ENCODE data around the gene EXOSC1. TPM values are rescaled to one million over a fixed set of nuclear protein-coding genes. Genes with fewer than 3 reads are reported as not detected.

The EXOSC1 gene
- total and polyA plus RNA-seq, 2 of the 13 experiments (the other 11 are each of a cell fraction or from before 2014, with no cell fraction given), result 36.3 to 39.9 TPM

GRCh38 chr10:97445722-97446639, at the start of gene EXOSC1, which contains the start of gene ZDHHC16 (continued):
- TF ChIP-seq SAP130 (CRISPR knock-in tag; IDR thresholded peaks at IDR 0.05; ENCODE audit: low read depth), result peak; percentile 88
- no peak for TF ChIP-seq XRCC5 (optimal IDR thresholded peaks at IDR 0.05; ENCODE audit: low read length)
- no peak for TF ChIP-seq ZKSCAN5 (CRISPR knock-in tag; IDR thresholded peaks at IDR 0.05)
- peak; percentile 5; the same call in 1 of the 2 replicates for TF ChIP-seq RFX5 (IDR thresholded peaks at IDR 0.05; ENCODE audit: low read depth, low read length)
- TF ChIP-seq SMAD3 (CRISPR knock-in tag; IDR thresholded peaks at IDR 0.05), result no peak
- 0 out of 2 replicates have a peak, but pooled peaks have one; percentile 42 for TF ChIP-seq GTF3A (CRISPR knock-in tag; conservative IDR thresholded peaks at IDR 0.05)
- peak; percentile 42; the same call in 1 of the 2 replicates for TF ChIP-seq RFXAP (CRISPR knock-in tag; IDR thresholded peaks at IDR 0.05; ENCODE audit: borderline replicate concordance)
- no peak for TF ChIP-seq MBD4 (IDR thresholded peaks at IDR 0.05; ENCODE audit: borderline replicate concordance, low read length)
- TF ChIP-seq SETDB1 (CRISPR knock-in tag; IDR thresholded peaks at IDR 0.05; ENCODE audit: borderline replicate concordance), result no peak
- no peak for TF ChIP-seq ISX (CRISPR knock-in tag; conservative IDR thresholded peaks at IDR 0.05)
- peak; percentile 20; the same call in 1 of the 2 replicates for TF ChIP-seq HMG20A (CRISPR knock-in tag; IDR thresholded peaks at IDR 0.05; ENCODE audit: borderline replicate concordance)
- TF ChIP-seq ZBTB7A (CRISPR knock-in tag; IDR thresholded peaks at IDR 0.05), result no peak
- TF ChIP-seq GLMP (CRISPR knock-in tag; IDR thresholded peaks at IDR 0.05; ENCODE audit: borderline replicate concordance), result no peak
- TF ChIP-seq ASH2L (IDR thresholded peaks at IDR 0.05; ENCODE audit: insufficient read length, low read depth, low read length), result peak; percentile 71
- TF ChIP-seq ZBTB46 (CRISPR knock-in tag; IDR thresholded peaks at IDR 0.05; ENCODE audit: borderline replicate concordance), result no peak
- no peak for TF ChIP-seq NFRKB (IDR thresholded peaks at IDR 0.05)
- 0 out of 2 replicates have a peak, but pooled peaks have one; percentile 62 for TF ChIP-seq BRCA1 (CRISPR knock-in tag; IDR thresholded peaks at IDR 0.05)
- no peak for TF ChIP-seq TCF7 (IDR thresholded peaks at IDR 0.05; ENCODE audit: low read depth)
- TF ChIP-seq RBM22 (optimal IDR thresholded peaks at IDR 0.05; ENCODE audit: low read length), result no peak
- TF ChIP-seq NR2F6 (IDR thresholded peaks at IDR 0.05), result no peak
- no peak for TF ChIP-seq NR2F6 (CRISPR knock-in tag; IDR thresholded peaks at IDR 0.05)
- TF ChIP-seq ZNF234 (CRISPR knock-in tag; conservative IDR thresholded peaks at IDR 0.05), result no peak
- no peak; the same call in none of the 2 replicates for TF ChIP-seq NRL (CRISPR knock-in tag; IDR thresholded peaks at IDR 0.05; ENCODE audit: borderline replicate concordance)
- TF ChIP-seq, protein P1, sequence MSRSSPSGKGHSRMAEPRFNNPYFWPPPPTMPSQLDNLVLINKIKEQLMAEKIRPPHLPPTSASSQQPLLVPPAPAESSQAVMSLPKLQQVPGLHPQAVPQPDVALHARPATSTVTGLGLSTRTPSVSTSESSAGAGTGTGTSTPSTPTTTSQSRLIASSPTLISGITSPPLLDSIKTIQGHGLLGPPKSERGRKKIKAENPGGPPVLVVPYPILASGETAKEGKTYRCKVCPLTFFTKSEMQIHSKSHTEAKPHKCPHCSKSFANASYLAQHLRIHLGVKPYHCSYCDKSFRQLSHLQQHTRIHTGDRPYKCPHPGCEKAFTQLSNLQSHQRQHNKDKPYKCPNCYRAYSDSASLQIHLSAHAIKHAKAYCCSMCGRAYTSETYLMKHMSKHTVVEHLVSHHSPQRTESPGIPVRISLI (CRISPR knock-in tag; IDR thresholded peaks at IDR 0.05; ENCODE audit: borderline replicate concordance), result no peak
- TF ChIP-seq ZNF207 (IDR thresholded peaks at IDR 0.05; ENCODE audit: borderline replicate concordance), result no peak
- TF ChIP-seq ZFP36L2 (CRISPR knock-in tag; IDR thresholded peaks at IDR 0.05), result no peak
- 0 out of 2 replicates have a peak, but pooled peaks have one; percentile 46 for TF ChIP-seq SNAPC2 (CRISPR knock-in tag; IDR thresholded peaks at IDR 0.05)
- TF ChIP-seq IKZF1 (IDR thresholded peaks at IDR 0.05), result no peak
- TF ChIP-seq PCBP1 (IDR thresholded peaks at IDR 0.05; ENCODE audit: borderline replicate concordance, low read depth, low read length), result no peak
- TF ChIP-seq EED (CRISPR knock-in tag; IDR thresholded peaks at IDR 0.05), result no peak

Measured in HepG2 (cell line).